Keratinocyte (primary cell): ENCODE results near the gene TMEM69. TPM values are rescaled to one million over a fixed set of nuclear protein-coding genes. Genes with fewer than 3 reads are reported as not detected.

Source experiments
- DNase-seq: peaks from one replicate; pipeline ENCODE4 v3.0.0-alpha.2; 2011; ENCODE audit warnings: low read depth, missing footprints, low spot score
- FAIRE-seq: peaks from 2 replicates; lab custom pipeline; 2011; peaks lifted over from hg19 to GRCh38; lab: Jason Lieb, UNC
- H2AFZ ChIP-seq: 2 replicates; pipeline ENCODE4 v1.6.0; 2012; ENCODE audit warnings: low read length, control low read depth, inconsistent platforms; ENCODE audit not compliant: control insufficient read depth
- H3K27ac ChIP-seq: 2 replicates; pipeline ENCODE4 v1.5.1; 2011; ENCODE audit warnings: low read length; ENCODE audit not compliant: control insufficient read depth, insufficient read depth
- H3K27me3 ChIP-seq: 3 replicates; pipeline ENCODE4 v1.6.0; 2011; ENCODE audit warnings: low read length; ENCODE audit not compliant: control insufficient read depth, insufficient read depth; ENCODE audit errors: extremely low read depth
- H3K36me3 ChIP-seq, 2 experiments: 2 replicates in 1 of 2; 3 replicates in 1 of 2; pipeline ENCODE4 v1.5.1; 2011; ENCODE audit warnings: low read length in 2 of 2, mild to moderate bottlenecking in 1 of 2; ENCODE audit not compliant: control insufficient read depth in 2 of 2, insufficient read depth in 2 of 2; ENCODE audit errors: extremely low read depth in 1 of 2
- H3K4me1 ChIP-seq: 3 replicates; pipeline ENCODE4 v1.5.1; 2011; ENCODE audit warnings: low read length; ENCODE audit not compliant: control insufficient read depth, insufficient read depth; ENCODE audit errors: extremely low read depth
- H3K4me2 ChIP-seq: 3 replicates; pipeline ENCODE4 v1.6.0; 2011; ENCODE audit warnings: low read depth, low read length; ENCODE audit not compliant: control insufficient read depth, insufficient read depth; ENCODE audit errors: extremely low read depth
- H3K4me3 ChIP-seq, 3 experiments: fragments of 200-600 bp in 1 of 3; sonication (generic) in 1 of 3; 2 replicates in 2 of 3; 3 replicates in 1 of 3; pipeline ENCODE4 v1.5.1; 2011 to 2016; ENCODE audit warnings: low read length in 3 of 3, mild to moderate bottlenecking in 3 of 3, control low read depth in 2 of 3, inconsistent platforms in 1 of 3, low read depth in 1 of 3, mixed read lengths in 1 of 3, mixed run types in 1 of 3, moderate library complexity in 1 of 3; ENCODE audit not compliant: control insufficient read depth in 2 of 3, insufficient read depth in 2 of 3; ENCODE audit errors: extremely low read depth in 1 of 3
- H3K79me2 ChIP-seq: 2 replicates; pipeline ENCODE4 v1.6.0; 2012; ENCODE audit warnings: low read length; ENCODE audit not compliant: control insufficient read depth, insufficient read depth
- H3K9ac ChIP-seq: 3 replicates; pipeline ENCODE4 v1.6.0; 2011; ENCODE audit warnings: low read length; ENCODE audit not compliant: control insufficient read depth, insufficient read depth; ENCODE audit errors: extremely low read depth
- H3K9me1 ChIP-seq: 3 replicates; pipeline ENCODE4 v1.6.0; 2011; ENCODE audit warnings: low read length; ENCODE audit not compliant: control insufficient read depth, insufficient read depth; ENCODE audit errors: extremely low read depth
- H3K9me3 ChIP-seq: 2 replicates; pipeline ENCODE4 v1.5.1; 2012; ENCODE audit warnings: low read depth, low read length; ENCODE audit not compliant: control insufficient read depth
- H4K20me1 ChIP-seq: 3 replicates; pipeline ENCODE4 v1.6.0; 2011; ENCODE audit warnings: low read length; ENCODE audit not compliant: control insufficient read depth, insufficient read depth; ENCODE audit errors: extremely low read depth
- EZH2 ChIP-seq: IDR thresholded peaks from one replicate; pipeline ENCODE4 v1.6.1; 2012; ENCODE audit warnings: inconsistent platforms, mild to moderate bottlenecking, low read length, moderate library complexity
- dilution Hi-C: fragments of 300-500 bp; cut with MboI; formaldehyde crosslinking; loops from one replicate; pipeline ENCODE4 v1.7.0; 2020; ENCODE audit warnings: low sequenced_read_pairs; ENCODE audit not compliant: extremely low pct_ligation_motif_present
- polyA plus RNA-seq, 5 experiments: library from polyadenylated mRNA; depleted of rRNA in 3 of 5; stranded (reverse) in 3 of 5; stranded (forward) in 1 of 5; unstranded in 1 of 5; fragments of >200 nt; gene quantifications; 1 replicate in 1 of 5; 2 replicates in 3 of 5; 3 replicates in 1 of 5; pipeline versions ENCODE4 v1.2.1 to v1.2.3, GENCODE V29; 2011 to 2012; ENCODE audit warnings: missing spikeins in 2 of 5, low read depth in 1 of 5, low replicate concordance in 1 of 5
- TF ChIP-seq, protein P1 (sequence below), 3 experiments: IDR thresholded peaks in 1 of 3; conservative IDR thresholded peaks in 1 of 3; optimal IDR thresholded peaks in 1 of 3; 2 replicates in 2 of 3; 3 replicates in 1 of 3; pipeline versions ENCODE3 to v1.5.1; 2011; ENCODE audit warnings: low read length in 3 of 3, mild to moderate bottlenecking in 3 of 3, moderate library complexity in 2 of 3, control low read depth in 1 of 3, inconsistent platforms in 1 of 3; ENCODE audit not compliant: insufficient read depth in 2 of 3; ENCODE audit errors: extremely low read depth in 1 of 3

TMEM69 gene
- polyA plus RNA-seq, 1 donor (not counting 4 experiments of a cell fraction or from before 2014, with no cell fraction given): 110 TPM

DNA sequence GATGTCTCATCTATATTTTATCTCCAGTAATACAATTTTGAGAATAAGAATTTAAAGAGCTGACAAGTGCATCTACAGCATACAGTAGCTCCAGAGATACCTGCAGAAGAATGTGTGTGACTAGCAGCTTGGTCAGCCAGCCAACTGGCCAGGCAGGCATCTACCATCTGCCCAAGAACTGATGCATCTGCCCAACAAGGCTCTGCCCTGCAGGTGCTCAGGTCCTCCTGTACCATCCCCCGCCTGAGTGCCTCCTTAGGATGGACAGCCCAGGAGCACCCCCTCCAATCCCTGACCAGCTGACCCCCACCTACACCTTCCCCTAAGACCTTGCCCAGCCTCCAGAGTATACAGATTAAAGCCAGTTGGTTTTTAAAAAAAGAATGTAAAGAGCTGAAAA is 30.3 kb downstream of the TMEM69 start:
- Histone ChIP-seq H3K36me3 (peaks cover 0 to 1% of the 10 kb centered on the region in 2 experiments), H3K9me3 (no peaks in the 10 kb centered on the region), H3K4me3 (no peak overlapping the region), H3K79me2 (no peaks in the 10 kb centered on the region), H3K27me3 (no peaks in the 10 kb centered on the region), H4K20me1 (no peaks in the 10 kb centered on the region), H3K9me1 (no peaks in the 10 kb centered on the region), H3K4me1 (no peaks in the 10 kb centered on the region), H3K9ac (no peak overlapping the region), H2AFZ (no peak overlapping the region), H3K4me2 (no peak overlapping the region), H3K27ac (no peak overlapping the region)
- no peak for DNase-seq
- dilution Hi-C loops: no loop called here
- no peak for FAIRE-seq
- TF ChIP-seq, protein P1, sequence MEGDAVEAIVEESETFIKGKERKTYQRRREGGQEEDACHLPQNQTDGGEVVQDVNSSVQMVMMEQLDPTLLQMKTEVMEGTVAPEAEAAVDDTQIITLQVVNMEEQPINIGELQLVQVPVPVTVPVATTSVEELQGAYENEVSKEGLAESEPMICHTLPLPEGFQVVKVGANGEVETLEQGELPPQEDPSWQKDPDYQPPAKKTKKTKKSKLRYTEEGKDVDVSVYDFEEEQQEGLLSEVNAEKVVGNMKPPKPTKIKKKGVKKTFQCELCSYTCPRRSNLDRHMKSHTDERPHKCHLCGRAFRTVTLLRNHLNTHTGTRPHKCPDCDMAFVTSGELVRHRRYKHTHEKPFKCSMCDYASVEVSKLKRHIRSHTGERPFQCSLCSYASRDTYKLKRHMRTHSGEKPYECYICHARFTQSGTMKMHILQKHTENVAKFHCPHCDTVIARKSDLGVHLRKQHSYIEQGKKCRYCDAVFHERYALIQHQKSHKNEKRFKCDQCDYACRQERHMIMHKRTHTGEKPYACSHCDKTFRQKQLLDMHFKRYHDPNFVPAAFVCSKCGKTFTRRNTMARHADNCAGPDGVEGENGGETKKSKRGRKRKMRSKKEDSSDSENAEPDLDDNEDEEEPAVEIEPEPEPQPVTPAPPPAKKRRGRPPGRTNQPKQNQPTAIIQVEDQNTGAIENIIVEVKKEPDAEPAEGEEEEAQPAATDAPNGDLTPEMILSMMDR (optimal IDR thresholded peaks at IDR 0.05 in 1 of 3, IDR thresholded peaks at IDR 0.05 in 1 of 3, conservative IDR thresholded peaks at IDR 0.05 in 1 of 3; ENCODE audit: extremely low read depth in 1 of 3, insufficient read depth in 2 of 3, low read length in 3 of 3): no peak
- TF ChIP-seq EZH2: no peak

DNA sequence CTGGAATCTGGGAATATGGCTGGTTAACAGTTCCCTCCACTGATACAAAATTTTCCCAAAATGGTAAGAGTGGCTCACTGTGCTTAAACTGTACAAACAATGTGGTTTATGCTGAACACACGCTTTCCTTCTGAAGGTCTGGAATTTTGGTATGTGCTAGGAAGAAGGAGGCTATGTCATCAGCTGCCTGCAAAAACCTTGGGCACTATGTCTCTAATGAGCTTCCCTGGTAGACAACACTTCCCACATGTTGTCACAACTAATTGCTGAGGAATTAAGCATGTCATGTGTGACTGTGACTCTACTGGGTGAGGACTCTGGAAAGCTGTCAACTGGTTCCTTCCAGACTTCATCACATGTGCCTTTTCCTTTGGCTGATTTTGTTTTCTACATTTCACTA is 33.2 kb downstream of the TMEM69 start:
- H3K4me2 ChIP-seq: no peak overlapping the region
- H3K27ac ChIP-seq: no peak overlapping the region
- dilution Hi-C loops: no loop called here
- H3K4me3 ChIP-seq: no peak overlapping the region
- H3K9ac ChIP-seq: no peak overlapping the region
- no peaks in the 10 kb centered on the region for H3K4me1 ChIP-seq
- H3K9me3 ChIP-seq: no peaks in the 10 kb centered on the region
- no peaks in the 10 kb centered on the region for H3K9me1 ChIP-seq
- peak; percentile 20 for FAIRE-seq
- no peak overlapping the region for H2AFZ ChIP-seq
- H3K36me3 ChIP-seq: no peaks in the 10 kb centered on the region
- DNase-seq: no peak
- no peaks in the 10 kb centered on the region for H4K20me1 ChIP-seq
- no peak for TF ChIP-seq EZH2
- TF ChIP-seq, protein P1 (optimal IDR thresholded peaks at IDR 0.05 in 1 of 3, IDR thresholded peaks at IDR 0.05 in 1 of 3, conservative IDR thresholded peaks at IDR 0.05 in 1 of 3; ENCODE audit: extremely low read depth in 1 of 3, insufficient read depth in 2 of 3, low read length in 3 of 3): no peak
- H3K79me2 ChIP-seq: no peaks in the 10 kb centered on the region
- H3K27me3 ChIP-seq: no peaks in the 10 kb centered on the region
